GM08714 (cell line): ENCODE results near the gene CFL1.

ENCODE experiments used
- H3K4me3 ChIP-seq: fragments of 200-500 bp; sonication (Bioruptor generic); 2 replicates; pipeline ENCODE4 v1.5.1; 2014; ENCODE audit warnings: mild to moderate bottlenecking, low read length, inconsistent platforms
- ZNF274 ChIP-seq: IDR thresholded peaks from 2 replicates; pipeline ENCODE4 v1.6.1; 2012; ENCODE audit warnings: mild to moderate bottlenecking, low read depth, low read length

CFL1 gene

DNA sequence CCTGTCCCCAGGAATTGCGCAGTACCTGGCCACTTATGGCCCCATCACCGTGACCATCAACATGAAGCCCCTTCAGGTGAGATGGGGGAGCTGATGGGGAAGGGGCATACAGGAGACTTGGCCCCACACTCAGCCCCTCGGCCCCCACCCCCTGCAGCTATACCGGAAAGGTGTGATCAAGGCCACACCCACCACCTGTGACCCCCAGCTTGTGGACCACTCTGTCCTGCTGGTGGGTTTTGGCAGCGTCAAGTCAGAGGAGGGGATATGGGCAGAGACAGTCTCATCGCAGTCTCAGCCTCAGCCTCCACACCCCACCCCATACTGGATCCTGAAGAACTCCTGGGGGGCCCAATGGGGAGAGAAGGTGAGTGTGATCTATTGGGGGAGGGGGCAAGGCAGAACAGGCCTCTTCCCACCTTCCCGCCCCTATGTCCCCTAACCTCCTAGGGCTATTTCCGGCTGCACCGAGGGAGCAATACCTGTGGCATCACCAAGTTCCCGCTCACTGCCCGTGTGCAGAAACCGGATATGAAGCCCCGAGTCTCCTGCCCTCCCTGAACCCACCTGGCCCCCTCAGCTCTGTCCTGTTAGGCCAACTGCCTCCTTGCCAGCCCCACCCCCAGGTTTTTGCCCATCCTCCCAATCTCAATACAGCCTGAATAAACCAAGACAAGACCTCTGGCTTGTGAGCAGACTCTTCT is 25.2 kb upstream of the CFL1 start:
- no peak overlapping the region for H3K4me3 ChIP-seq
- no peak for TF ChIP-seq ZNF274

GRCh38 chr11:65882120-65883057 is 24.4 kb upstream of the CFL1 start:
- TF ChIP-seq ZNF274: no peak
- H3K4me3 ChIP-seq: no peak overlapping the region

DNA sequence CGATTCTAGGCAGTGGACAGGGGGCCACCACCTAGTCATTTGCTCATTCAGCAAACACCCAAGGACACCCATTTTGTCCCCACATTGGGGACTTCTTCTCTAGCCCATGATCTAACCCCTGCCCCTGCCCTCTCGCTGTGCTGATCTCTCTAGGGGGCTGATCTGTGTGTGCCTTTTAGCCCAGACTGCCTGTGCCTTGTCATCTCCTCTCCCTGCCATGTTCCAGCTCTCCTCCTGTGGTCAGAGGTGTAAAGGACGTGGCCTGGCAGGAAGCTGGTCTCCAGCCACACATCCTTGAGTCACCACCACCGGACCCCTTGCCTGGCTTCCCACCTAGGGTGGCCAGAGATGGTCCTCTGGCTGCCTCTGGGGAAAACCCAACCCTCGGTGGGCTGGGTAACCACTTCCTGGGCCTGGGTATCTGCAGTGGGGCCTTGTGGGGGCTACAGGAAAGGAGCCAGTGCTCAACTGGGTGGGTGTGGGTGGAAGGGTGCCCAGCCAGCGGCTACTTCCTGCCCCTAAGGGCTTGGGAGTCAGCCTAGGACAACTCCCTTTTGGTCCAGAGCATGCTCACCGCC is 23.0 kb upstream of the CFL1 start:
- no peak for TF ChIP-seq ZNF274
- H3K4me3 ChIP-seq: no peak overlapping the region

GRCh38 chr11:65880027-65880426 is 22.0 kb upstream of the CFL1 start:
- H3K4me3 ChIP-seq: no peak overlapping the region

DNA sequence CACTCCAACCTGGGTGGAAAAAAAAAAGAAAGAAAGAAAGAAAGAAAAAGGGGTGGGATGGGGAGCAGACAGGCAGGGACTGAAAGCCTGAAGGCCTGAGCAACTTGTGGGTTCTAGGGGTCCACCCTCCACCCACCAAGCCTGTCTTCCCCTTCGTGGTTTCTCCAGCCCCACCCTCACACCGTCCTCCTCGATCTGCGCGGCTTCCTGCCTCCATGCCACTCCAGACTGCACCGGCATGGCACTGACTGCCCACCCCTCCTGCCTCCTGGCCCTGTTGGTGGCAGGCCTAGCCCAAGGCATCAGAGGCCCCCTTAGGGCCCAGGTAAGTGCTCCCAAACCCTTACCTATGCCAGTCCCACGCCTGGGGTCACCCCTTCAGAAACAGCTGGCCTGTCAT is 21.6 kb upstream of the CFL1 start, which contains the start of gene CTSW:
Gene CTSW, plus strand, starts transcription at position 221 of the 400 bp plus-strand sequence. Its CDS starts 18 bp downstream, at position 239.
- TF ChIP-seq ZNF274: no peak
- no peak within 1 kb of the TSS for H3K4me3 ChIP-seq

More at GRCh38 chr11:65880027-65880426, 22.0 kb upstream of the CFL1 start:
- TF ChIP-seq ZNF274: no peak

- peak overlapping the region; percentile 39; the same call in 1 of the 2 replicates for H3K4me3 ChIP-seq
- no peak for TF ChIP-seq ZNF274
Observed at GRCh38 chr11:65873318-65874156, 15.6 kb upstream of the CFL1 start.

DNA sequence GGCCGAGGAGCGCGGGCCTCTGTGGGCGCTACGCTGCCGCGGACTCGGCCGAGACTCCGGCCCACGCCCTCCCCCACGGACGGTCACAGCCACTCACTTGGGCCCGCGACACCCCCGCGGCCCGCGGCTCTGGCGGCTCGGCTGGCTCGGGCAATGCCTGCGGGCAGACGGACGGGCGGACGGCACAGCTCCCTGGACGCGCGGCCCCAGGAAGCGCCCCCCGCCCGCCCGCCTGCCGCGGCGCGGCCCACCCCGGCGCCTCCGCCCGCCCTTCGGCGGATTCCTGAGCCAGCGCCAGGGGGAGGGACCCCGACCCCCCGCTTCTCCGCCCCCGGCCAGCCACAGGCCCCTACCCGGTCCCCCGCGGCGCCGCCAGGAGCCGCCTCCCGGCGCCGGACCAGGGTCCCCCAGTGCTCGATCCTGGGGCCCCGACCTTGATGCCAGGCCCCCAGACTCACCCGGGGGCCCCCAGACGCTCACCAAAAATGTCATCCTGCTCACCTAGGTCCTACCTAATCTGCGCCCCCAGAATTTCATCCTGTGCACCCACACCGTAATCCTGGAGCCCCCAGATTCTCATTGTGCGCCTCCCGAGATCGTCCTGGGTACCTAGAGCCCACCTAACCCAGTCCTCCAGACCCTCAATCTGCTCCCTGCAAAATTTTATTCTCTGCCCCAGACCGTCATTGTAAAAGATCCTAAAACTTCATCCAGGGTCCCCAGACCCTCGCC is 14.8 kb upstream of the CFL1 start, which contains the start of gene EFEMP2:
Gene EFEMP2, minus strand, starts transcription at position 215 of the 732 bp plus-strand sequence. CDS start 446 bp downstream, outside the sequence.
- TF ChIP-seq ZNF274: no peak
- H3K4me3 ChIP-seq: peak within 1 kb of the TSS; percentile 39; the same call in 1 of the 2 replicates

DNA sequence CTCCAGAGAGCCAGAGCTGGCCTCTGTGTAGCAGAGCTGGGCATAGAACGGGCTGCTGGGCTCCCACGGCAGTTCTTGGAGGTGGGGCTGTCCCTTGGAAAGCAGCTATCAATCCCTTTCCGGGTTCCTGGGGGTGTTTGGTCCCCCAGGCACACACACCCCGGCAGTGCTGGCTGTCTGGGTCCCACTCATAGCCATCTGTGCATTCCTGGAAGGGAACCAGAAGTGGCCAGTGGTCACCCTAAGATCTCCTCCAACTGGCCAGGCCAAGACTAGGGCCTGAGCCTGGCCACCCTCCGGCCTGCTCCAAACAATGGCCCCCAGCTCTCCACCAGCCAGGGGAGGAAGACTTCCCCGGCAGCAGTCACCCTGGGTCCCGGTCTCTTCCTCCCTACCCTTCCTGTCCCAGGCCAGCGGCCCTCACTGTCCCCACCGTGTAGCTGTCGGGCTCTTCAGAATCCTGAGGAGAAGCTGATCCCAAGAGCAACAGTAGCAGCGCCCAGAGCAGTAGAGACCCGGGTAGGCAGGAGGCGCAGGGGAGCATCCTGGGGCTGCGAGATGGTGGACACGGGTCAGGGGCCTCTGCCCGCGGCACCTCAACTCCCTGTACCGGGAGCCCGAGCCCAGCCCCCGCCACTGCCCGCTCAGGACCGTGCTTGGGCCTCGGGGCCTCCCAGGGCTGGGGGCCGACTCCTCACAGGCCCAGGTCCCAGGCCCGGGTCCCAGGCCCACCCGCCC is 14.0 kb upstream of the CFL1 start:
- H3K4me3 ChIP-seq: no peak overlapping the region
- TF ChIP-seq ZNF274: no peak

GRCh38 chr11:65870706-65871681 is 13.0 kb upstream of the CFL1 start:
- no peak for TF ChIP-seq ZNF274
- H3K4me3 ChIP-seq: no peak overlapping the region

DNA sequence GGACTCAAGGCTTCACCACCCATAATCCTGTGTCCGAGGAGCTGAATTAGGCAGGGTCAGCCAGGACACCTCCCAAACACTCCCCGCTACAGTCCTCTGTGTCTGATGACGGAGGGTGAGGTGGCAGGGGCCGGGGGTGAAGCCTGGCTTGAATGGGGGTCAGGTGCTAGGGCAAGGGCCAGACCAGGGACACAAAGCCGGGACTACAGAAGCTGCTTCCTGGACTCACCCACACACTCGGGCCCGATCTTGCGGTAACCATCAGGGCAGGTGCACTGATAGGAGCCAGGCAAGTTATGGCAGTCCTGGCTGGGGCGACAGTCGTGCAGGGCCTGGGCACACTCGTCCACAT is 12.3 kb upstream of the CFL1 start:
- no peak for TF ChIP-seq ZNF274
- H3K4me3 ChIP-seq: no peak overlapping the region

- no peak for TF ChIP-seq ZNF274
Observed at GRCh38 chr11:65869643-65870306, 11.8 kb upstream of the CFL1 start.

More at GRCh38 chr11:65869643-65870306, 11.8 kb upstream of the CFL1 start:
- no peak overlapping the region for H3K4me3 ChIP-seq
